Hematopoietic multipotent progenitor cell treated with erythropoietin and hydrocortisone succinate and interleukin-3 and kit ligand, for 17 days (in vitro differentiated cells): Measurements from ENCODE around the gene BRIP1.

Experiments
- DNase-seq: peaks from one replicate; pipeline ENCODE4 v3.0.0-alpha.2; 2015; ENCODE audit warnings: low spot score

BRIP1 gene

GRCh38 chr17:61757168-61757567 lies 106.2 kb downstream of the BRIP1 start:
- DNase-seq = no peak

GRCh38 chr17:61756561-61756960 lies 106.8 kb downstream of the BRIP1 start:
- DNase-seq = no peak

- no peak for DNase-seq
These were observed 107.7 kb downstream of the BRIP1 start for GRCh38 chr17:61755668-61756067.

GRCh38 chr17:61755078-61755477 lies 108.2 kb downstream of the BRIP1 start:
- no peak for DNase-seq

GRCh38 chr17:61754124-61754523 lies 109.2 kb downstream of the BRIP1 start:
- no peak for DNase-seq

GRCh38 chr17:61753696-61754095 lies 109.6 kb downstream of the BRIP1 start:
- DNase-seq = no peak

GRCh38 chr17:61750656-61751055 lies 112.7 kb downstream of the BRIP1 start:
- no peak for DNase-seq

GRCh38 chr17:61749823-61750404 lies 113.4 kb downstream of the BRIP1 start:
- DNase-seq = no peak

- no peak for DNase-seq
These were observed 116.9 kb downstream of the BRIP1 start for GRCh38 chr17:61746248-61746985.

- no peak for DNase-seq
These were observed 118.5 kb downstream of the BRIP1 start for GRCh38 chr17:61744804-61745203.

GRCh38 chr17:61744252-61744651 lies 119.1 kb downstream of the BRIP1 start:
- no peak for DNase-seq

- no peak for DNase-seq
These were observed 119.6 kb downstream of the BRIP1 start for GRCh38 chr17:61743766-61744165.

- no peak for DNase-seq
These were observed 124.3 kb downstream of the BRIP1 start for GRCh38 chr17:61739002-61739401.

- DNase-seq = no peak
These were observed 125.1 kb downstream of the BRIP1 start for GRCh38 chr17:61738249-61738648.

- no peak for DNase-seq
These were observed 125.5 kb downstream of the BRIP1 start for GRCh38 chr17:61737820-61738219.

GRCh38 chr17:61736438-61736837 lies 126.9 kb downstream of the BRIP1 start:
- DNase-seq = no peak

- DNase-seq = no peak
These were observed 127.5 kb downstream of the BRIP1 start for GRCh38 chr17:61735807-61736206.

GRCh38 chr17:61734466-61734865 lies 128.9 kb downstream of the BRIP1 start:
- no peak for DNase-seq

- DNase-seq = no peak
These were observed 129.3 kb downstream of the BRIP1 start for GRCh38 chr17:61734012-61734411.

- no peak for DNase-seq
These were observed 130.3 kb downstream of the BRIP1 start for GRCh38 chr17:61733021-61733420.

GRCh38 chr17:61732169-61732568 lies 131.2 kb downstream of the BRIP1 start:
- no peak for DNase-seq

GRCh38 chr17:61731330-61731729 lies 132.0 kb downstream of the BRIP1 start:
- no peak for DNase-seq

GRCh38 chr17:61729690-61730268 lies 133.5 kb downstream of the BRIP1 start:
- DNase-seq = no peak
